ENCODE data around the gene NT5C3A. TPM values are rescaled to one million over a fixed set of nuclear protein-coding genes. Genes with fewer than 3 reads are reported as not detected.
A peak's percentile ranks its signal among the peaks of the same experiment; 100 is the strongest.
"Not testable (repeated sequence)": the region's sequence is repeated elsewhere in the genome, so short reads cannot be mapped to it uniquely, and the experiment has no call there.

Gene NT5C3A
- total and polyA plus RNA-seq, 9 donors = 18.5 to 32.4 (median 24.0) TPM

GRCh38 chr7:33009734-33010133 lies 52.8 kb downstream of the NT5C3A start:
- H3K4me1 ChIP-seq (ENCODE audit: control insufficient read depth, insufficient read depth, low read length) = no peaks in the 10 kb centered on the region
- H3K27me3 ChIP-seq (ENCODE audit: control insufficient read depth, insufficient read depth, low read length) = no peaks in the 10 kb centered on the region
- H3K9me3 ChIP-seq (replicated peaks; ENCODE audit: control insufficient read depth, low read depth, low read length) = no peaks in the 10 kb centered on the region
- peaks cover 23% of the 10 kb centered on the region for H3K36me3 ChIP-seq (ENCODE audit: control insufficient read depth, insufficient read depth, low read length)
- 57% methylated on average over 1 of the region's 2 CpGs for WGBS (ENCODE audit: insufficient coverage)
- H3K27ac ChIP-seq (ENCODE audit: low read length) = no peak overlapping the region
- no peak overlapping the region for H3K4me3 ChIP-seq (ENCODE audit: low read length)
- DNase-seq = no peak

DNA sequence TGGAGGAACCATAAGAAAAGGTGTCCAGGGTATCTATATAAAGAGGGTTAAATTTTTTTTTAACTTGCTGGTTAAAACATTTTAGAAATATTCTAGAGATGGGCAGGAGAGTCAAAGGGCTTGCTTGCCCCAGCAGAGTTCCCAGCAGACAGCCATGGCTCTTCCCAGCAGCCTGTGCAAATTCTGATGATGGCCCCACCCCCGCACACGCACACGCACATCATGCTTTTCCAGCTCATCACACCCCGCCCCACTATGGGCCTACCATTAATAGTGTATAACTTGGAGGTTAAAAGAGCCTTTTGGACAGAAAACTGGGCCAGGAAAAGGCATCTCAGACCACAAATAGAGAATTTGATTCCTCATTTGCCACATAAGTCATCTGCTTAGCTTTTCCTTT lies 56.9 kb downstream of the NT5C3A start:
- no CpG with 5 or more reads among the region's 4 CpGs for WGBS (ENCODE audit: insufficient coverage)
- H3K36me3 ChIP-seq (ENCODE audit: control insufficient read depth, insufficient read depth, low read length) = peaks cover 23% of the 10 kb centered on the region
- H3K4me1 ChIP-seq (ENCODE audit: control insufficient read depth, insufficient read depth, low read length); DNase-seq; H3K4me3 ChIP-seq (ENCODE audit: low read length); H3K27ac ChIP-seq (ENCODE audit: low read length); H3K9me3 ChIP-seq (replicated peaks; ENCODE audit: control insufficient read depth, low read depth, low read length); H3K27me3 ChIP-seq (ENCODE audit: control insufficient read depth, insufficient read depth, low read length): not testable (repeated sequence)

- DNase-seq; H3K9me3 ChIP-seq (replicated peaks; ENCODE audit: control insufficient read depth, low read depth, low read length); H3K27me3 ChIP-seq (ENCODE audit: control insufficient read depth, insufficient read depth, low read length); H3K27ac ChIP-seq (ENCODE audit: low read length); H3K4me1 ChIP-seq (ENCODE audit: control insufficient read depth, insufficient read depth, low read length); H3K4me3 ChIP-seq (ENCODE audit: low read length): not testable (repeated sequence)
- H3K36me3 ChIP-seq (ENCODE audit: control insufficient read depth, insufficient read depth, low read length) = peaks cover 23% of the 10 kb centered on the region
- 83% methylated on average over 6 of the region's 8 CpGs for WGBS (ENCODE audit: insufficient coverage)
Measured at GRCh38 chr7:33005193-33005592, 57.4 kb downstream of the NT5C3A start.

- not testable (repeated sequence) for H3K9me3 ChIP-seq (replicated peaks; ENCODE audit: control insufficient read depth, low read depth, low read length); H3K27me3 ChIP-seq (ENCODE audit: control insufficient read depth, insufficient read depth, low read length); H3K27ac ChIP-seq (ENCODE audit: low read length); DNase-seq; H3K4me3 ChIP-seq (ENCODE audit: low read length); H3K4me1 ChIP-seq (ENCODE audit: control insufficient read depth, insufficient read depth, low read length)
- peaks cover 23% of the 10 kb centered on the region for H3K36me3 ChIP-seq (ENCODE audit: control insufficient read depth, insufficient read depth, low read length)
- 78% methylated on average over 9 of the region's 10 CpGs for WGBS (ENCODE audit: insufficient coverage)
Measured at GRCh38 chr7:33004104-33004616, 58.4 kb downstream of the NT5C3A start.

DNA sequence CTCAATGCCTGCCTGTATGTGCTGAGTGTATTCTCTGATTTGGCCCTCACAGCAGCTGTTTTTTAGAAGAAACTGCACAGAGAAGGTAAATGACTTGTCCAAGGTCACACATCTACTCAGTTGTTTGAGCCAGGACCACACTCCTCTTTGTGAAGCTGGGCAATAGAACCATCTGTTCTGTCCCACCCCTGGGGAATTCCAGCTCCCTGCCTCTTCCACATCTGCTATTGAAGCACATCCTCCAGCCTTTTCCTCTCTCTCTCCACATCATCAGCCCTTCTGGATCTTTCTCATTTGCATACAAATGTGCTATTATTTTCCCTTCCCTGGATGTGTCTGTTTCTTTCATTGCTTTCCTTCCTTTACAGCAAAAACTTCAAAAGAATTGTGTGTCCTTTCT lies 59.5 kb downstream of the NT5C3A start:
- not testable (repeated sequence) for H3K27ac ChIP-seq (ENCODE audit: low read length); H3K9me3 ChIP-seq (replicated peaks; ENCODE audit: control insufficient read depth, low read depth, low read length); DNase-seq; H3K4me1 ChIP-seq (ENCODE audit: control insufficient read depth, insufficient read depth, low read length); H3K27me3 ChIP-seq (ENCODE audit: control insufficient read depth, insufficient read depth, low read length); H3K4me3 ChIP-seq (ENCODE audit: low read length)
- peaks cover 23% of the 10 kb centered on the region for H3K36me3 ChIP-seq (ENCODE audit: control insufficient read depth, insufficient read depth, low read length)

DNA sequence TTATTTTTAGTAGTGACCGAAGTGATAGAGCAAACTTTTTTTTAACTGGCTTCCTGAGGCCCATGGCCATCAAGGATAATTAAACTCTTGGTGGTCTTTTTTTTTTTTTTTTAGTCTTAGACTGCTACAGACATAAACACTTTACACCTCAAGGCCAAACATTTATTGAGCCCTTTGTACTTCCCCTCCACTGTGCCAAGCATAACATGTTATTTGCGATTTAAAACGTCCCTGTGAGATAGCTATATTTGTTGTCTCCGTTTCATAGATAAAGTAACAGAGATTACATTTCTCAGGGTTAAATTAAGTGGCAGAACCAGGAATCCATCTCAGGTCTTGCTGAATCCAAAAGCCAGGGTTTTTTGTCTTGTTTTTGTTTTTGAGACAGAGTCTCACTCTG lies 63.2 kb downstream of the NT5C3A start:
- DNase-seq; H3K9me3 ChIP-seq (replicated peaks; ENCODE audit: control insufficient read depth, low read depth, low read length); H3K4me3 ChIP-seq (ENCODE audit: low read length); H3K27me3 ChIP-seq (ENCODE audit: control insufficient read depth, insufficient read depth, low read length): not testable (repeated sequence)
- WGBS (ENCODE audit: insufficient coverage) = no CpG with 5 or more reads among the region's 4 CpGs
- Histone ChIP-seq H3K27ac (ENCODE audit: low read length) (peak overlapping the region; percentile 81), H3K4me1 (ENCODE audit: control insufficient read depth, insufficient read depth, low read length) (peaks cover 16% of the 10 kb centered on the region), H3K36me3 (ENCODE audit: control insufficient read depth, insufficient read depth, low read length) (peaks cover 12% of the 10 kb centered on the region)

- Histone ChIP-seq H3K4me1 (ENCODE audit: control insufficient read depth, insufficient read depth, low read length) (peaks cover 16% of the 10 kb centered on the region), H3K27ac (ENCODE audit: low read length) (peak overlapping the region; percentile 81)
- not testable (repeated sequence) for H3K9me3 ChIP-seq (replicated peaks; ENCODE audit: control insufficient read depth, low read depth, low read length); H3K27me3 ChIP-seq (ENCODE audit: control insufficient read depth, insufficient read depth, low read length); H3K36me3 ChIP-seq (ENCODE audit: control insufficient read depth, insufficient read depth, low read length); H3K4me3 ChIP-seq (ENCODE audit: low read length)
- peak; percentile 82 for DNase-seq
- 7% methylated on average over 11 of the region's 14 CpGs for WGBS (ENCODE audit: insufficient coverage)
Measured at GRCh38 chr7:32998361-32999171, 64.0 kb downstream of the NT5C3A start.

DNA sequence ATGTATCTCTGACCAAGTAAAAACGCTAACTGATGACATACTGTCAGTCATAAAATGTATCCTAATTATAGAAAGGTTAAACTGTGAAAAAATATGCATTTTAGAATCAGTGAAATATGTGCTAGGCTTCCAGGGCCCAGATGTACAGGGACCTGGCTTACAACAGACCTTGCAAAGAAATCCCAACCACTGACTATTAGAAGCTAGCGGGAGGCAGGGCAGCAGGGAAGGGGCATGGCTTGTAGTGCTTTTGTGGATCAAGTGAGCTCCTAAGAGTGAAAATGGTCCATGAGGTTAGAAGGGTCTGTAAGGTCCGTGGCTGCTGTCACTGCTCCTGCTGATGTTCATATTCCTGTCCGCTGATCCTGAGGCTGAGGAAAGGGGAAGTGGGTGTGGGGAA lies 64.6 kb downstream of the NT5C3A start:
- H3K4me3 ChIP-seq (ENCODE audit: low read length); H3K36me3 ChIP-seq (ENCODE audit: control insufficient read depth, insufficient read depth, low read length); H3K9me3 ChIP-seq (replicated peaks; ENCODE audit: control insufficient read depth, low read depth, low read length); H3K27me3 ChIP-seq (ENCODE audit: control insufficient read depth, insufficient read depth, low read length); DNase-seq: not testable (repeated sequence)
- H3K4me1 ChIP-seq (ENCODE audit: control insufficient read depth, insufficient read depth, low read length) = peaks cover 16% of the 10 kb centered on the region
- WGBS (ENCODE audit: insufficient coverage) = no CpG with 5 or more reads among the region's 4 CpGs
- H3K27ac ChIP-seq (ENCODE audit: low read length) = peak overlapping the region; percentile 81

DNA sequence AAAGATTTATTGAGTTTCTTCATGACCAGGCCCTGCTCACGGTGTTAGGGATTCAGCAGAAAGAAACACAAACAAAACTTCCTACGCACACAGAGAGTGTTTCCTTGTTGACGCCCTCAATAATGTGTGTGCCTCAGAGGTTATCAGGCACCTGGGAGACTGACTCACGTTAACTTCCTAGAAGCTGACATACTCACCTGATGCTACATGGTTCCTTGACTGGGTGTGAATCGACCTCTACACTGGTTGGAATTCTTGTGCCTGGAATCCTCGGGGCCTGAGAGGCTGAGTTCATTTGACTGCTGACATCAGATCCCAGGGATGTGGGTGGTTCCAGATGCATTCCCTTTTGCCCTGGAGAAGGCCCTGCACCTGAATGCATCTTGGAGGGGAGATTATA lies 69.8 kb downstream of the NT5C3A start:
- not testable (repeated sequence) for DNase-seq; H3K4me3 ChIP-seq (ENCODE audit: low read length); H3K9me3 ChIP-seq (replicated peaks; ENCODE audit: control insufficient read depth, low read depth, low read length); H3K4me1 ChIP-seq (ENCODE audit: control insufficient read depth, insufficient read depth, low read length); H3K27me3 ChIP-seq (ENCODE audit: control insufficient read depth, insufficient read depth, low read length); H3K36me3 ChIP-seq (ENCODE audit: control insufficient read depth, insufficient read depth, low read length); H3K27ac ChIP-seq (ENCODE audit: low read length)
- 83% methylated on average over 1 of the region's 6 CpGs for WGBS (ENCODE audit: insufficient coverage)

- H3K4me3 ChIP-seq (ENCODE audit: low read length); H3K27me3 ChIP-seq (ENCODE audit: control insufficient read depth, insufficient read depth, low read length); DNase-seq; H3K36me3 ChIP-seq (ENCODE audit: control insufficient read depth, insufficient read depth, low read length); H3K4me1 ChIP-seq (ENCODE audit: control insufficient read depth, insufficient read depth, low read length); H3K27ac ChIP-seq (ENCODE audit: low read length); H3K9me3 ChIP-seq (replicated peaks; ENCODE audit: control insufficient read depth, low read depth, low read length): not testable (repeated sequence)
- no CpG with 5 or more reads among the region's 9 CpGs for WGBS (ENCODE audit: insufficient coverage)
Measured at GRCh38 chr7:32991975-32992700, 70.4 kb downstream of the NT5C3A start.
